A673 (cell line): ENCODE measurements around the gene KIAA0586. TPM values are rescaled to one million over a fixed set of nuclear protein-coding genes. Genes with fewer than 3 reads are reported as not detected.
"Not testable (repeated sequence)": the region's sequence is repeated elsewhere in the genome, so short reads cannot be mapped to it uniquely, and the experiment has no call there.

ENCODE experiments used
- BruUV-seq: library from RNA; stranded (reverse); fragments of 400-500 nt; replicated peaks from 2 replicates; lab custom pipeline; 2021; lab: Mats Ljungman, UMichigan
- CTCF ChIA-PET: fragments of 300-600 bp; sonication (Branson Sonifier 250); formaldehyde crosslinking; loops from one replicate; lab custom pipeline; 2022; ENCODE audit warnings: antibody characterized with exemption; lab: Charles Lee
- POLR2A ChIA-PET: fragments of 300-600 bp; sonication (Branson Sonifier 250); formaldehyde crosslinking; loops from one replicate; lab custom pipeline; 2022; ENCODE audit warnings: antibody characterized with exemption; ENCODE audit not compliant: low non-redundant PET; lab: Charles Lee
- DNase-seq: peaks from one replicate; pipeline ENCODE4 v3.0.0-alpha.2; 2015; ENCODE audit warnings: low spot score
- H3K27ac ChIP-seq: fragments of 200-600 bp; sonication (generic); 2 replicates; pipeline ENCODE4 v1.5.1; 2016; ENCODE audit warnings: mixed run types, low read depth, mild to moderate bottlenecking, mixed read lengths, antibody characterized with exemption, low read length; ENCODE audit not compliant: poor library complexity, severe bottlenecking
- H3K27me3 ChIP-seq: fragments of 200-600 bp; sonication (generic); replicated peaks from 2 replicates; pipeline ENCODE4 v1.6.1; 2017; ENCODE audit warnings: mixed run types, low read depth, mild to moderate bottlenecking, mixed read lengths, antibody characterized with exemption, low read length; ENCODE audit not compliant: insufficient read depth, poor library complexity
- H3K36me3 ChIP-seq: fragments of 200-600 bp; sonication (generic); 2 replicates; pipeline ENCODE4 v1.6.1; 2016; ENCODE audit warnings: mixed run types, mild to moderate bottlenecking, mixed read lengths, antibody characterized with exemption, low read length; ENCODE audit not compliant: insufficient read depth, poor library complexity, severe bottlenecking
- H3K4me1 ChIP-seq: fragments of 200-600 bp; sonication (generic); 2 replicates; pipeline ENCODE4 v1.6.1; 2017; ENCODE audit warnings: mixed run types, mild to moderate bottlenecking, mixed read lengths, antibody characterized with exemption, low read length; ENCODE audit not compliant: insufficient read depth, poor library complexity, severe bottlenecking
- H3K4me3 ChIP-seq: fragments of 200-600 bp; sonication (generic); 2 replicates; pipeline ENCODE4 v1.5.1; 2016; ENCODE audit warnings: low read depth, mixed run types, mild to moderate bottlenecking, mixed read lengths, low read length; ENCODE audit not compliant: poor library complexity, severe bottlenecking
- H3K9me3 ChIP-seq: fragments of 200-600 bp; sonication (generic); 2 replicates; pipeline ENCODE4 v1.6.1; 2016; ENCODE audit warnings: mixed run types, low read depth, mild to moderate bottlenecking, mixed read lengths, antibody characterized with exemption, low read length; ENCODE audit not compliant: poor library complexity, severe bottlenecking
- EZH2 ChIP-seq: fragments of 200-600 bp; sonication (generic); IDR thresholded peaks from 2 replicates; pipeline ENCODE4 v1.6.1; 2017; ENCODE audit warnings: borderline replicate concordance, low read depth, mild to moderate bottlenecking, mixed read lengths, antibody characterized with exemption, low read length; ENCODE audit not compliant: poor library complexity, severe bottlenecking
- intact Hi-C: fragments of 100-400 bp; cut with micrococcal nuclease; formaldehyde crosslinking; loops from one replicate; pipeline ENCODE4 v1.10.0; 2022; ENCODE audit not compliant: unreplicated experiment
- total RNA-seq: library from RNA; stranded (reverse); gene quantifications from 2 replicates; pipeline ENCODE4 v1.2.3, GENCODE V29; 2021
- TF ChIP-seq, protein P1 (sequence below): fragments of 300-800, 200-600 bp; sonication (generic); conservative IDR thresholded peaks from 2 replicates; pipeline ENCODE4 v1.5.1; 2017; ENCODE audit warnings: low read depth, mild to moderate bottlenecking, antibody characterized with exemption, low read length, moderate library complexity, mixed read lengths

Gene KIAA0586
- total RNA-seq, 1 experiment from 2014 or later = 45.3 TPM

GRCh38 chr14:58587271-58587670 lies 159.8 kb downstream of the KIAA0586 start:
- no peaks in the 10 kb centered on the region for H3K36me3 ChIP-seq
- intact Hi-C loops = no loop called here
- H3K9me3 ChIP-seq = no peaks in the 10 kb centered on the region
- BruUV-seq = no TSS peak
- no peak for TF ChIP-seq EZH2
- TF ChIP-seq, protein P1, sequence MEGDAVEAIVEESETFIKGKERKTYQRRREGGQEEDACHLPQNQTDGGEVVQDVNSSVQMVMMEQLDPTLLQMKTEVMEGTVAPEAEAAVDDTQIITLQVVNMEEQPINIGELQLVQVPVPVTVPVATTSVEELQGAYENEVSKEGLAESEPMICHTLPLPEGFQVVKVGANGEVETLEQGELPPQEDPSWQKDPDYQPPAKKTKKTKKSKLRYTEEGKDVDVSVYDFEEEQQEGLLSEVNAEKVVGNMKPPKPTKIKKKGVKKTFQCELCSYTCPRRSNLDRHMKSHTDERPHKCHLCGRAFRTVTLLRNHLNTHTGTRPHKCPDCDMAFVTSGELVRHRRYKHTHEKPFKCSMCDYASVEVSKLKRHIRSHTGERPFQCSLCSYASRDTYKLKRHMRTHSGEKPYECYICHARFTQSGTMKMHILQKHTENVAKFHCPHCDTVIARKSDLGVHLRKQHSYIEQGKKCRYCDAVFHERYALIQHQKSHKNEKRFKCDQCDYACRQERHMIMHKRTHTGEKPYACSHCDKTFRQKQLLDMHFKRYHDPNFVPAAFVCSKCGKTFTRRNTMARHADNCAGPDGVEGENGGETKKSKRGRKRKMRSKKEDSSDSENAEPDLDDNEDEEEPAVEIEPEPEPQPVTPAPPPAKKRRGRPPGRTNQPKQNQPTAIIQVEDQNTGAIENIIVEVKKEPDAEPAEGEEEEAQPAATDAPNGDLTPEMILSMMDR = no peak
- H3K27me3 ChIP-seq = no peaks in the 10 kb centered on the region
- POLR2A ChIA-PET = no interaction called here
- CTCF ChIA-PET = no interaction called here
- H3K4me1 ChIP-seq = no peaks in the 10 kb centered on the region
- no peak for DNase-seq
- H3K27ac ChIP-seq = no peak overlapping the region
- no peak overlapping the region for H3K4me3 ChIP-seq

GRCh38 chr14:58588321-58588720 lies 160.8 kb downstream of the KIAA0586 start:
- H3K27me3 ChIP-seq, DNase-seq, BruUV-seq, intact Hi-C loops, H3K9me3 ChIP-seq, H3K4me3 ChIP-seq, POLR2A ChIA-PET, H3K4me1 ChIP-seq, CTCF ChIA-PET, H3K36me3 ChIP-seq, H3K27ac ChIP-seq: not testable (repeated sequence)

GRCh38 chr14:58593977-58594376 lies 166.5 kb downstream of the KIAA0586 start:
- Histone ChIP-seq H3K4me3 (no peak overlapping the region), H3K36me3 (no peaks in the 10 kb centered on the region), H3K27ac (no peak overlapping the region), H3K9me3 (no peaks in the 10 kb centered on the region), H3K27me3 (no peaks in the 10 kb centered on the region), H3K4me1 (no peaks in the 10 kb centered on the region)
- BruUV-seq = no TSS peak
- ChIA-PET POLR2A (no interaction called here), CTCF (no interaction called here)
- TF ChIP-seq, protein P1 = no peak
- TF ChIP-seq EZH2 = no peak
- intact Hi-C loops = no loop called here
- DNase-seq = no peak

DNA sequence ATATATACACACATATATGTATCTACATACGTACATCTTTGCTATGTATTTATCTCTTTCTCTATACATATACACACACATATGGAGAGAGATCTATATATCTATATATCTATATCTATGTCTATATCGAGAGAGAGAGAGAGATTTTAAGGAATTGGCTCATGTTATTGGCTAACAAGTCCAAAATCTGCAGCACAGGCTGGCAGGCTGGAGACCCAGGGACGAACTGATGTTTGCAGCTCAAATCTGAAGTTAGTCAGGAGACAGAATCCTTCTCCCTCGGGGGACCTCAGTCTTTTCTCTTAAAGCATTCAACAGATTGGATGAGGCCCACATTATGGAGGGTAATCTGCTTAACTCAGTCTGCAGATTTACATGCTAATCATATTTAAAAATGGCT lies 169.5 kb downstream of the KIAA0586 start:
- intact Hi-C loops = no loop called here
- CTCF ChIA-PET = no interaction called here
- no peaks in the 10 kb centered on the region for H3K36me3 ChIP-seq
- H3K4me1 ChIP-seq = no peaks in the 10 kb centered on the region
- no peaks in the 10 kb centered on the region for H3K9me3 ChIP-seq
- BruUV-seq = no TSS peak
- no peak overlapping the region for H3K4me3 ChIP-seq
- no peak overlapping the region for H3K27ac ChIP-seq
- POLR2A ChIA-PET = no interaction called here
- DNase-seq = no peak
- TF ChIP-seq, protein P1 = no peak
- TF ChIP-seq EZH2 = no peak
- H3K27me3 ChIP-seq = no peaks in the 10 kb centered on the region
